ENCODE results near the gene KRTAP10-9.

The KRTAP10-9 gene

GRCh38 chr21:44666401-44667320, 39.8 kb downstream of the KRTAP10-9 start, which contains the start of gene KRTAP12-2:
Gene KRTAP12-2 (minus strand): TSS chr21:44666927. CDS start chr21:44666886, 41 bp downstream.
- TF ChIP-seq TAF1 (IDR thresholded peaks at IDR 0.05; ENCODE audit: borderline replicate concordance, insufficient read depth, low read length): no peak
- no peak for TF ChIP-seq POLR2AphosphoS5 (IDR thresholded peaks at IDR 0.05; ENCODE audit: low read depth, low read length)
- TF ChIP-seq FOXP2 (optimal IDR thresholded peaks at IDR 0.05; ENCODE audit: borderline replicate concordance, extremely low read depth, extremely low read length, insufficient read depth): no peak
- TF ChIP-seq SIN3A (IDR thresholded peaks at IDR 0.05; ENCODE audit: borderline replicate concordance, insufficient read depth, low read length): no peak
- TF ChIP-seq, protein P1, sequence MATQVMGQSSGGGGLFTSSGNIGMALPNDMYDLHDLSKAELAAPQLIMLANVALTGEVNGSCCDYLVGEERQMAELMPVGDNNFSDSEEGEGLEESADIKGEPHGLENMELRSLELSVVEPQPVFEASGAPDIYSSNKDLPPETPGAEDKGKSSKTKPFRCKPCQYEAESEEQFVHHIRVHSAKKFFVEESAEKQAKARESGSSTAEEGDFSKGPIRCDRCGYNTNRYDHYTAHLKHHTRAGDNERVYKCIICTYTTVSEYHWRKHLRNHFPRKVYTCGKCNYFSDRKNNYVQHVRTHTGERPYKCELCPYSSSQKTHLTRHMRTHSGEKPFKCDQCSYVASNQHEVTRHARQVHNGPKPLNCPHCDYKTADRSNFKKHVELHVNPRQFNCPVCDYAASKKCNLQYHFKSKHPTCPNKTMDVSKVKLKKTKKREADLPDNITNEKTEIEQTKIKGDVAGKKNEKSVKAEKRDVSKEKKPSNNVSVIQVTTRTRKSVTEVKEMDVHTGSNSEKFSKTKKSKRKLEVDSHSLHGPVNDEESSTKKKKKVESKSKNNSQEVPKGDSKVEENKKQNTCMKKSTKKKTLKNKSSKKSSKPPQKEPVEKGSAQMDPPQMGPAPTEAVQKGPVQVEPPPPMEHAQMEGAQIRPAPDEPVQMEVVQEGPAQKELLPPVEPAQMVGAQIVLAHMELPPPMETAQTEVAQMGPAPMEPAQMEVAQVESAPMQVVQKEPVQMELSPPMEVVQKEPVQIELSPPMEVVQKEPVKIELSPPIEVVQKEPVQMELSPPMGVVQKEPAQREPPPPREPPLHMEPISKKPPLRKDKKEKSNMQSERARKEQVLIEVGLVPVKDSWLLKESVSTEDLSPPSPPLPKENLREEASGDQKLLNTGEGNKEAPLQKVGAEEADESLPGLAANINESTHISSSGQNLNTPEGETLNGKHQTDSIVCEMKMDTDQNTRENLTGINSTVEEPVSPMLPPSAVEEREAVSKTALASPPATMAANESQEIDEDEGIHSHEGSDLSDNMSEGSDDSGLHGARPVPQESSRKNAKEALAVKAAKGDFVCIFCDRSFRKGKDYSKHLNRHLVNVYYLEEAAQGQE (IDR thresholded peaks at IDR 0.05; ENCODE audit: insufficient read depth in 1 of 2, low read depth in 2 of 2, low read length in 2 of 2): no peak

DNA sequence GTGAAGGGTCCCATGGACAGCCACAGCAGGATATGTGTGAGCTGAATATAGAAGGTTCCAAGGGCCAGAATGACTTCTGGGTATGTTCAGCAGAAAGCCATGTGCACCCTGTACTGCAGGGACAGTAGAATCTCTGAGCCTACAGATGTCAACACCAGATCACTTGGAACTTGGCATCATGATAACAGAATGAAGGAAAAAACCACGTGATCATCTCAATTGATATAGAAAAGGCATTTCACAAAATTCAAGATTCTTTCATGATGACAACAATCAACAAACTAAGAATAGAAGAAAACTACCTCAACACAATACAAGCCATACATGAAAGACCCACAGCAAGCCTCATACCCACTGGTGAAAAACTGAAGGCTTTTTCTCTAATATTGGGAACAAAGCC, 40.7 kb downstream of the KRTAP10-9 start:
- TF ChIP-seq POLR2AphosphoS5 (IDR thresholded peaks at IDR 0.05; ENCODE audit: low read depth, low read length): no peak

- TF ChIP-seq SIN3A (IDR thresholded peaks at IDR 0.05; ENCODE audit: borderline replicate concordance, insufficient read depth, low read length) (no peak), POLR2AphosphoS5 (IDR thresholded peaks at IDR 0.05; ENCODE audit: low read depth, low read length) (no peak), TAF1 (IDR thresholded peaks at IDR 0.05; ENCODE audit: borderline replicate concordance, insufficient read depth, low read length) (no peak), FOXP2 (optimal IDR thresholded peaks at IDR 0.05; ENCODE audit: borderline replicate concordance, extremely low read depth, extremely low read length, insufficient read depth) (no peak)
- TF ChIP-seq, protein P1 (IDR thresholded peaks at IDR 0.05; ENCODE audit: insufficient read depth in 1 of 2, low read depth in 2 of 2, low read length in 2 of 2): no peak
These were observed 43.9 kb downstream of the KRTAP10-9 start for GRCh38 chr21:44670642-44671432.

GRCh38 chr21:44671911-44672310, 45.0 kb downstream of the KRTAP10-9 start:
- TF ChIP-seq FOXP2 (optimal IDR thresholded peaks at IDR 0.05; ENCODE audit: borderline replicate concordance, extremely low read depth, extremely low read length, insufficient read depth) (no peak), TAF1 (IDR thresholded peaks at IDR 0.05; ENCODE audit: borderline replicate concordance, insufficient read depth, low read length) (no peak), SIN3A (IDR thresholded peaks at IDR 0.05; ENCODE audit: borderline replicate concordance, insufficient read depth, low read length) (no peak), POLR2AphosphoS5 (IDR thresholded peaks at IDR 0.05; ENCODE audit: low read depth, low read length) (no peak)
- TF ChIP-seq, protein P1 (IDR thresholded peaks at IDR 0.05; ENCODE audit: insufficient read depth in 1 of 2, low read depth in 2 of 2, low read length in 2 of 2): no peak

- no peak for TF ChIP-seq SIN3A (IDR thresholded peaks at IDR 0.05; ENCODE audit: borderline replicate concordance, insufficient read depth, low read length)
- TF ChIP-seq TAF1 (IDR thresholded peaks at IDR 0.05; ENCODE audit: borderline replicate concordance, insufficient read depth, low read length): no peak
- no peak for TF ChIP-seq FOXP2 (optimal IDR thresholded peaks at IDR 0.05; ENCODE audit: borderline replicate concordance, extremely low read depth, extremely low read length, insufficient read depth)
- TF ChIP-seq POLR2AphosphoS5 (IDR thresholded peaks at IDR 0.05; ENCODE audit: low read depth, low read length): no peak
- TF ChIP-seq, protein P1 (IDR thresholded peaks at IDR 0.05; ENCODE audit: insufficient read depth in 1 of 2, low read depth in 2 of 2, low read length in 2 of 2): no peak
These were observed 51.0 kb downstream of the KRTAP10-9 start for GRCh38 chr21:44677881-44678280.
